Measurements from ENCODE around the gene PACRG.

- TF ChIP-seq GATA2 (IDR thresholded peaks at IDR 0.05; ENCODE audit: low read depth, low read length), result no peak
- no peak for TF ChIP-seq GATA3 (IDR thresholded peaks at IDR 0.05; ENCODE audit: low read depth, low read length)
Measured at GRCh38 chr6:163243083-163243482, 515.3 kb downstream of the PACRG start.
